IMR-90 (cell line): ENCODE data around the gene SLC16A1. TPM values are rescaled to one million over a fixed set of nuclear protein-coding genes. Genes with fewer than 3 reads are reported as not detected.

Experiments
- ATAC-seq: fragments of 200-7000 bp; cut with Tn5 transposase; 2 replicates; pipeline ENCODE4 v1.9.1; 2020; ENCODE audit warnings: low read depth, mild to moderate bottlenecking, moderate library complexity
- BruUV-seq: library from RNA; stranded (reverse); fragments of 400-500 nt; replicated peaks from 2 replicates; lab custom pipeline; 2021; lab: Mats Ljungman, UMichigan
- CTCF ChIA-PET: fragments of 300-600 bp; formaldehyde crosslinking; extraction: SDS; loops from one replicate; lab custom pipeline; 2021; ENCODE audit warnings: antibody characterized with exemption; lab: Yijun Ruan, JAX
- POLR2A ChIA-PET: fragments of 300-600 bp; sonication (Branson Sonifier 250); formaldehyde crosslinking; loops from one replicate; lab custom pipeline; 2022; ENCODE audit warnings: antibody characterized with exemption; ENCODE audit not compliant: unreplicated experiment; lab: Charles Lee
- DNase-seq: peaks from one replicate; pipeline ENCODE4 v3.0.0; 2013
- H2AFZ ChIP-seq: replicated peaks from 2 replicates; pipeline ENCODE3; 2013; ENCODE audit warnings: low read length, mild to moderate bottlenecking; ENCODE audit not compliant: poor library complexity
- H2AK5ac ChIP-seq: 2 replicates; pipeline ENCODE4 v1.6.1; 2013; ENCODE audit warnings: low read depth, low read length, inconsistent platforms
- H2AK9ac ChIP-seq: replicated peaks from 2 replicates; pipeline ENCODE3; 2013; ENCODE audit warnings: mild to moderate bottlenecking, low read depth, low read length, moderate library complexity; ENCODE audit not compliant: poor library complexity
- H2BK120ac ChIP-seq: 2 replicates; pipeline ENCODE4 v1.6.1; 2013; ENCODE audit warnings: low read depth, low read length, inconsistent platforms
- H2BK15ac ChIP-seq: 3 replicates; pipeline ENCODE4 v1.6.1; 2013; ENCODE audit warnings: low read depth, low read length, inconsistent platforms
- H2BK20ac ChIP-seq: 2 replicates; pipeline ENCODE4 v1.6.1; 2013; ENCODE audit warnings: low read depth, mild to moderate bottlenecking, inconsistent platforms, low read length, moderate library complexity
- H2BK5ac ChIP-seq: 2 replicates; pipeline ENCODE4 v1.6.1; 2013; ENCODE audit warnings: mild to moderate bottlenecking, low read depth, low read length, inconsistent platforms; ENCODE audit not compliant: poor library complexity, severe bottlenecking
- H3K14ac ChIP-seq: replicated peaks from 2 replicates; pipeline ENCODE4 v1.6.1; 2013; ENCODE audit warnings: low read depth, low read length, inconsistent platforms
- H3K18ac ChIP-seq: 2 replicates; pipeline ENCODE4 v1.6.1; 2013; ENCODE audit warnings: low read depth, low read length, control low read depth
- H3K23ac ChIP-seq: 2 replicates; pipeline ENCODE4 v1.6.1; 2013; ENCODE audit warnings: low read depth, low read length, inconsistent platforms
- H3K27ac ChIP-seq: 2 replicates; pipeline ENCODE4 v1.5.1; 2013; ENCODE audit warnings: mild to moderate bottlenecking, control low read depth, low read length; ENCODE audit not compliant: insufficient read depth
- H3K27me3 ChIP-seq: 2 replicates; pipeline ENCODE4 v1.6.1; 2013; ENCODE audit warnings: low read length; ENCODE audit not compliant: control insufficient read depth, insufficient read depth
- H3K36me3 ChIP-seq: 2 replicates; pipeline ENCODE4 v1.6.1; 2013; ENCODE audit warnings: low read length, mixed read lengths; ENCODE audit not compliant: control insufficient read depth, insufficient read depth
- H3K4ac ChIP-seq: 2 replicates; pipeline ENCODE4 v1.6.1; 2013; ENCODE audit warnings: low read depth, low read length, inconsistent platforms
- H3K4me1 ChIP-seq: 2 replicates; pipeline ENCODE4 v1.6.1; 2013; ENCODE audit warnings: low read length, mixed read lengths; ENCODE audit not compliant: control insufficient read depth, insufficient read depth
- H3K4me2 ChIP-seq: 2 replicates; pipeline ENCODE4 v1.6.1; 2013; ENCODE audit warnings: low read depth, mild to moderate bottlenecking, control low read depth, low read length, moderate library complexity
- H3K4me3 ChIP-seq: 2 replicates; pipeline ENCODE4 v1.5.1; 2013; ENCODE audit warnings: low read depth, mild to moderate bottlenecking, control low read depth, low read length, moderate library complexity; ENCODE audit not compliant: insufficient read depth
- H3K56ac ChIP-seq: 2 replicates; pipeline ENCODE4 v1.6.1; 2013; ENCODE audit warnings: low read length, inconsistent platforms; ENCODE audit not compliant: insufficient read depth; ENCODE audit errors: extremely low read depth
- H3K79me1 ChIP-seq, 2 experiments: 2 replicates each; pipeline ENCODE4 v1.6.1; 2013; ENCODE audit warnings: low read length in 2 of 2, inconsistent platforms in 1 of 2, low read depth in 1 of 2
- H3K9ac ChIP-seq: 2 replicates; pipeline ENCODE4 v1.6.1; 2013; ENCODE audit warnings: low read depth, low read length, control low read depth
- H3K9me1 ChIP-seq: 2 replicates; pipeline ENCODE4 v1.6.1; 2013; ENCODE audit warnings: low read length, inconsistent platforms; ENCODE audit not compliant: insufficient read depth
- H3K9me3 ChIP-seq: 2 replicates; pipeline ENCODE4 v1.6.1; 2013; ENCODE audit warnings: low read length; ENCODE audit not compliant: control insufficient read depth, insufficient read depth
- H4K20me1 ChIP-seq: 2 replicates; pipeline ENCODE4 v1.6.1; 2013; ENCODE audit warnings: low read length, inconsistent platforms; ENCODE audit not compliant: insufficient read depth
- H4K5ac ChIP-seq: 2 replicates; pipeline ENCODE4 v1.6.1; 2013; ENCODE audit warnings: mild to moderate bottlenecking, low read depth, low read length, control low read depth
- H4K8ac ChIP-seq, 2 experiments: 2 replicates each; pipeline ENCODE4 v1.6.1; 2013; ENCODE audit warnings: low read depth in 2 of 2, low read length in 2 of 2, control low read depth in 1 of 2, inconsistent platforms in 1 of 2
- H4K91ac ChIP-seq: 2 replicates; pipeline ENCODE4 v1.6.1; 2013; ENCODE audit warnings: low read depth, low read length, inconsistent platforms; ENCODE audit not compliant: insufficient read depth
- BHLHE40 ChIP-seq: fragments of 150-350 bp; IDR thresholded peaks from 2 replicates; pipeline ENCODE4 v1.6.1; 2016; ENCODE audit warnings: mild to moderate bottlenecking, low read depth, low read length
- CHD1 ChIP-seq: IDR thresholded peaks from 2 replicates; pipeline ENCODE4 v1.6.1; 2012; ENCODE audit warnings: low read depth, low read length, improper control_type of control experiment
- FOS ChIP-seq: fragments of 150-350 bp; IDR thresholded peaks from 2 replicates; pipeline ENCODE4 v1.6.1; 2016; ENCODE audit warnings: low read depth, low read length
- MXI1 ChIP-seq: IDR thresholded peaks from 2 replicates; pipeline ENCODE4 v1.6.1; 2012; ENCODE audit warnings: low read depth, mild to moderate bottlenecking, low read length, moderate library complexity, borderline replicate concordance
- POLR2A ChIP-seq: IDR thresholded peaks from 2 replicates; pipeline ENCODE4 v1.6.1; 2012; ENCODE audit warnings: mild to moderate bottlenecking, low read depth, low read length
- RAD21 ChIP-seq: IDR thresholded peaks from 2 replicates; pipeline ENCODE4 v1.6.1; 2012; ENCODE audit warnings: low read length, improper control_type of control experiment
- RFX5 ChIP-seq: IDR thresholded peaks from 2 replicates; pipeline ENCODE4 v1.8.0; 2012; ENCODE audit warnings: low read depth, mild to moderate bottlenecking, low read length, moderate library complexity
- SMC3 ChIP-seq: fragments of 150-350 bp; IDR thresholded peaks from 2 replicates; pipeline ENCODE4 v1.6.1; 2016; ENCODE audit warnings: low read depth, mild to moderate bottlenecking, antibody characterized with exemption, low read length, moderate library complexity
- WGBS, 2 experiments: methylation state at CpG; one replicate each; pipeline versions ENCODE4 v1.1.5 to v1.1.7; 2013; ENCODE audit warnings: missing lambda C conversion rate in 2 of 2; ENCODE audit not compliant: insufficient read length in 1 of 2; ENCODE audit errors: extremely low coverage in 2 of 2; 5-methylcytosine and 5-hydroxymethylcytosine counted together
- dilution Hi-C: fragments of 300-500 bp; cut with HindIII; formaldehyde crosslinking; loops from one replicate; pipeline ENCODE4 v1.14.3; 2018; ENCODE audit warnings: low sequenced_read_pairs; ENCODE audit not compliant: unreplicated experiment
- in situ Hi-C: fragments of 300-500 bp; cut with MboI; formaldehyde crosslinking; loops from 3 replicates; pipeline ENCODE4 v1.14.3; 2019; ENCODE audit warnings: low sequenced_read_pairs, inconsistent platforms, mixed read lengths
- intact Hi-C: fragments of 100-400 bp; cut with micrococcal nuclease; formaldehyde crosslinking; loops from 2 replicates; pipeline ENCODE4 v1.10.0; 2022
- polyA plus RNA-seq, 3 experiments: library from polyadenylated mRNA; depleted of rRNA; stranded (reverse); fragments of >200 nt; gene quantifications; 2 replicates each; pipeline ENCODE4 v1.2.3, GENCODE V29; 2012; ENCODE audit warnings: low replicate concordance in 1 of 3
- total RNA-seq: library from RNA; depleted of rRNA; stranded (reverse); fragments of >200 nt; gene quantifications from 2 replicates; pipeline ENCODE4 v1.2.3, GENCODE V29; 2012
- TF ChIP-seq, protein P1 (sequence below): conservative IDR thresholded peaks from 2 replicates; pipeline ENCODE4 v1.5.1; 2012; ENCODE audit warnings: mild to moderate bottlenecking, low read depth, low read length, improper control_type of control experiment

Gene SLC16A1
- total and polyA plus RNA-seq, 2 of the 4 experiments (the other 2 are of a cell fraction), result 32.9 to 156 TPM

DNA sequence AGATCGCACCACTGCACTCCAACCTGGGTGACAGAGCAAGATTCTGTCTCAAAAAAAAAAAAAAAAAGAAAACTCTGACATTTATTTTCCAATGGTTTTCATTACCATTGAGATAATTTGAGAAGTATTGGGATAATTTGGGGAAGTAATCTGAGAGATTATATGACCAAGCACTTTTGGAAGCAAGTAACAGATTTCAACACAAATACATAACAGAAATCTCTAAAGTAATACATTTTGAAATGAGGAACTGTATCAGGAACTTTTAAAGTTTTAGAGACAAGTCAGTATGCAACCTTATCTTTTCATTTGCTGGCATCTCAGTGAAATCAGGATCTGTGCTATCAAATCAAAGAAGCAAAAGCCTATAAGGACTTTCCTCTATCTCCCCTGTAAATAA lies 25.4 kb upstream of the SLC16A1 start:
- BruUV-seq, result no TSS peak
- intact Hi-C loops, result no loop called here
- Histone ChIP-seq H3K36me3 (no peaks in the 10 kb centered on the region), H4K8ac (no peak overlapping the region), H2AK5ac (no peak overlapping the region), H2AK9ac (no peak overlapping the region), H4K5ac (no peak overlapping the region), H3K27me3 (no peaks in the 10 kb centered on the region), H3K79me1 (peaks cover 0 to 6% of the 10 kb centered on the region in 2 experiments; a peak in 1 of 4 replicates), H3K9me3 (no peaks in the 10 kb centered on the region), H3K4me3 (no peak overlapping the region), H2BK20ac (no peak overlapping the region), H2AFZ (no peak overlapping the region), H4K20me1 (no peaks in the 10 kb centered on the region), H3K9me1 (peaks cover 5% of the 10 kb centered on the region; the same call in 1 of the 2 replicates), H4K91ac (no peak overlapping the region), H3K27ac (no peak overlapping the region), H2BK5ac (no peak overlapping the region), H3K23ac (no peak overlapping the region), H3K18ac (no peak overlapping the region), H3K56ac (no peak overlapping the region), H3K9ac (no peak overlapping the region), H3K4me2 (no peak overlapping the region), H3K4me1 (no peaks in the 10 kb centered on the region), H2BK120ac (no peak overlapping the region), H3K14ac (no peak overlapping the region), H3K4ac (no peak overlapping the region), H2BK15ac (no peak overlapping the region)
- TF ChIP-seq CHD1, result no peak
- TF ChIP-seq POLR2A, result no peak
- TF ChIP-seq, protein P1, sequence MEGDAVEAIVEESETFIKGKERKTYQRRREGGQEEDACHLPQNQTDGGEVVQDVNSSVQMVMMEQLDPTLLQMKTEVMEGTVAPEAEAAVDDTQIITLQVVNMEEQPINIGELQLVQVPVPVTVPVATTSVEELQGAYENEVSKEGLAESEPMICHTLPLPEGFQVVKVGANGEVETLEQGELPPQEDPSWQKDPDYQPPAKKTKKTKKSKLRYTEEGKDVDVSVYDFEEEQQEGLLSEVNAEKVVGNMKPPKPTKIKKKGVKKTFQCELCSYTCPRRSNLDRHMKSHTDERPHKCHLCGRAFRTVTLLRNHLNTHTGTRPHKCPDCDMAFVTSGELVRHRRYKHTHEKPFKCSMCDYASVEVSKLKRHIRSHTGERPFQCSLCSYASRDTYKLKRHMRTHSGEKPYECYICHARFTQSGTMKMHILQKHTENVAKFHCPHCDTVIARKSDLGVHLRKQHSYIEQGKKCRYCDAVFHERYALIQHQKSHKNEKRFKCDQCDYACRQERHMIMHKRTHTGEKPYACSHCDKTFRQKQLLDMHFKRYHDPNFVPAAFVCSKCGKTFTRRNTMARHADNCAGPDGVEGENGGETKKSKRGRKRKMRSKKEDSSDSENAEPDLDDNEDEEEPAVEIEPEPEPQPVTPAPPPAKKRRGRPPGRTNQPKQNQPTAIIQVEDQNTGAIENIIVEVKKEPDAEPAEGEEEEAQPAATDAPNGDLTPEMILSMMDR, result no peak
- no peak for TF ChIP-seq RAD21
- TF ChIP-seq FOS, result no peak
- no peak for TF ChIP-seq MXI1
- TF ChIP-seq BHLHE40, result no peak
- no peak for TF ChIP-seq SMC3
- TF ChIP-seq RFX5, result no peak
- in situ Hi-C loops, result no loop called here
- CTCF ChIA-PET, result no interaction called here
- POLR2A ChIA-PET, result no interaction called here
- WGBS, 2 experiments, result no CpG with 5 or more reads among the region's 1 CpG
- ATAC-seq (no peak), DNase-seq (no peak)
- dilution Hi-C loops, result no loop called here
